K562 (cell line): ENCODE measurements around the gene MYO10. TPM values are rescaled to one million over a fixed set of nuclear protein-coding genes. Genes with fewer than 3 reads are reported as not detected.

Experiments used
- ETV5 ChIP-seq: sonication (generic); formaldehyde crosslinking; IDR thresholded peaks from 2 replicates; pipeline ENCODE4 v1.4.0; 2020; ENCODE audit warnings: low read depth, mild to moderate bottlenecking, missing genetic modification reagents
- PRMT5 ChIP-seq: sonication (generic); formaldehyde crosslinking; IDR thresholded peaks from 2 replicates; pipeline ENCODE4 v1.5.0; 2020; ENCODE audit warnings: missing genetic modification reagents
- U2AF1 ChIP-seq: fragments of 200-400 bp; formaldehyde crosslinking; optimal IDR thresholded peaks from 2 replicates; pipeline ENCODE3; 2017; ENCODE audit warnings: mild to moderate bottlenecking, low read depth, low read length, moderate library complexity
- ZMIZ1 ChIP-seq, 2 experiments: fragments of 150-350 bp in 1 of 2; IDR thresholded peaks; 2 replicates each; pipeline ENCODE4 v1.6.1; 2012 to 2016; ENCODE audit warnings: low read depth in 2 of 2, low read length in 2 of 2, mild to moderate bottlenecking in 1 of 2, moderate library complexity in 1 of 2
- ZNF778 ChIP-seq: fragments of 450-650 bp; formaldehyde crosslinking; IDR thresholded peaks from 2 replicates; pipeline ENCODE4 v1.4.0; 2020; ENCODE audit warnings: mild to moderate bottlenecking, moderate library complexity
- polyA plus RNA-seq, 8 experiments: library from polyadenylated mRNA; depleted of rRNA in 4 of 8; stranded (reverse) in 5 of 8; unstranded in 3 of 8; fragments of >200 nt; fragmentation: Nextera tagmentation in 2 of 8; fragmentation: Illumina TruSeq in 1 of 8; extraction: Ambion mirVana in 2 of 8; extraction: Trizol in 1 of 8; gene quantifications; 2 replicates each; pipeline versions ENCODE4 v1.2.1 to v1.2.3, GENCODE V29; 2011 to 2014; ENCODE audit warnings: inconsistent platforms in 1 of 8, missing spikeins in 1 of 8
- total RNA-seq, 7 experiments: library from RNA; depleted of rRNA in 6 of 7; stranded (reverse); fragments of >200 nt in 6 of 7; fragmentation: Illumina TruSeq in 2 of 7; extraction: Trizol in 2 of 7; gene quantifications; 2 replicates each; pipeline versions ENCODE4 v1.2.1 to v1.2.3, GENCODE V29; 2011 to 2021; ENCODE audit warnings: low replicate concordance in 1 of 7
- TF ChIP-seq, protein P1 (sequence below): fragments of 450-650 bp; IDR thresholded peaks from 2 replicates; pipeline ENCODE4 v1.6.1; 2016; ENCODE audit warnings: low read depth

The MYO10 gene
- total and polyA plus RNA-seq, 9 of the 15 experiments (the other 6 are each of a cell fraction or from before 2014, with no cell fraction given): 0.04 to 0.24 TPM; not detected in 7

- TF ChIP-seq, protein P1, sequence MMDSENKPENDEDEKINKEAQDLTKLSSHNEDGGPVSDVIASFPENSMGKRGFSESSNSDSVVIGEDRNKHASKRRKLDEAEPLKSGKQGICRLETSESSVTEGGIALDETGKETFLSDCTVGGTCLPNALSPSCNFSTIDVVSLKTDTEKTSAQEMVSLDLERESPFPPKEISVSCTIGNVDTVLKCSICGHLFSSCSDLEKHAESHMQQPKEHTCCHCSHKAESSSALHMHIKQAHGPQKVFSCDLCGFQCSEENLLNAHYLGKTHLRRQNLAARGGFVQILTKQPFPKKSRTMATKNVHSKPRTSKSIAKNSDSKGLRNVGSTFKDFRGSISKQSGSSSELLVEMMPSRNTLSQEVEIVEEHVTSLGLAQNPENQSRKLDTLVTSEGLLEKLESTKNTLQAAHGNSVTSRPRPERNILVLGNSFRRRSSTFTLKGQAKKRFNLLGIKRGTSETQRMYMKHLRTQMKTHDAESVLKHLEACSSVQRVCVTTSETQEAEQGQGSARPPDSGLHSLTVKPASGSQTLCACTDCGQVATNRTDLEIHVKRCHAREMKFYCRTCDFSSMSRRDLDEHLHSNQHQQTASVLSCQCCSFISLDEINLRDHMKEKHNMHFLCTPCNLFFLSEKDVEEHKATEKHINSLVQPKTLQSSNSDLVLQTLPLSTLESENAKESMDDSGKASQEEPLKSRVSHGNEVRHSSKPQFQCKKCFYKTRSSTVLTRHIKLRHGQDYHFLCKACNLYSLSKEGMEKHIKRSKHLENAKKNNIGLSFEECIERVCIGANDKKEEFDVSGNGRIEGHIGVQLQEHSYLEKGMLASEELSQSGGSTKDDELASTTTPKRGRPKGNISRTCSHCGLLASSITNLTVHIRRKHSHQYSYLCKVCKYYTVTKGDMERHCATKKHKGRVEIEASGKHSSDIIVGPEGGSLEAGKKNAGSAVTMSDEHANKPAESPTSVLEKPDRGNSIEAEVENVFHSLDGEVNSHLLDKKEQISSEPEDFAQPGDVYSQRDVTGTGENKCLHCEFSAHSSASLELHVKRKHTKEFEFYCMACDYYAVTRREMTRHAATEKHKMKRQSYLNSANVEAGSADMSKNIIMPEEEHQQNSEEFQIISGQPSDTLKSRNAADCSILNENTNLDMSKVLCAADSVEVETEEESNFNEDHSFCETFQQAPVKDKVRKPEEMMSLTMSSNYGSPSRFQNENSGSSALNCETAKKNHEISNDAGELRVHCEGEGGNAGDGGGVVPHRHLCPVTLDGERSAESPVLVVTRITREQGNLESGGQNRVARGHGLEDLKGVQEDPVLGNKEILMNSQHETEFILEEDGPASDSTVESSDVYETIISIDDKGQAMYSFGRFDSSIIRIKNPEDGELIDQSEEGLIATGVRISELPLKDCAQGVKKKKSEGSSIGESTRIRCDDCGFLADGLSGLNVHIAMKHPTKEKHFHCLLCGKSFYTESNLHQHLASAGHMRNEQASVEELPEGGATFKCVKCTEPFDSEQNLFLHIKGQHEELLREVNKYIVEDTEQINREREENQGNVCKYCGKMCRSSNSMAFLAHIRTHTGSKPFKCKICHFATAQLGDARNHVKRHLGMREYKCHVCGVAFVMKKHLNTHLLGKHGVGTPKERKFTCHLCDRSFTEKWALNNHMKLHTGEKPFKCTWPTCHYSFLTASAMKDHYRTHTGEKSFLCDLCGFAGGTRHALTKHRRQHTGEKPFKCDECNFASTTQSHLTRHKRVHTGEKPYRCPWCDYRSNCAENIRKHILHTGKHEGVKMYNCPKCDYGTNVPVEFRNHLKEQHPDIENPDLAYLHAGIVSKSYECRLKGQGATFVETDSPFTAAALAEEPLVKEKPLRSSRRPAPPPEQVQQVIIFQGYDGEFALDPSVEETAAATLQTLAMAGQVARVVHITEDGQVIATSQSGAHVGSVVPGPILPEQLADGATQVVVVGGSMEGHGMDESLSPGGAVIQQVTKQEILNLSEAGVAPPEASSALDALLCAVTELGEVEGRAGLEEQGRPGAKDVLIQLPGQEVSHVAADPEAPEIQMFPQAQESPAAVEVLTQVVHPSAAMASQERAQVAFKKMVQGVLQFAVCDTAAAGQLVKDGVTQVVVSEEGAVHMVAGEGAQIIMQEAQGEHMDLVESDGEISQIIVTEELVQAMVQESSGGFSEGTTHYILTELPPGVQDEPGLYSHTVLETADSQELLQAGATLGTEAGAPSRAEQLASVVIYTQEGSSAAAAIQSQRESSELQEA: no peak
- no peak for TF ChIP-seq ZMIZ1 (IDR thresholded peaks at IDR 0.05; ENCODE audit: low read depth in 2 of 2, low read length in 2 of 2)
- TF ChIP-seq ETV5 (CRISPR knock-in tag): no peak
- TF ChIP-seq U2AF1: no peak
- no peak for TF ChIP-seq ZNF778
- TF ChIP-seq PRMT5 (CRISPR knock-in tag): no peak
Observed at GRCh38 chr5:16784088-16784487, 152.0 kb downstream of the MYO10 start (continued).
